Uterus (tissue), 2 donors: ENCODE measurements around the gene ACSF3.

Experiments
- POLR2A ChIP-seq, 2 donors: fragments of 450-650 bp; IDR thresholded peaks; one replicate each; pipeline ENCODE4 v1.6.1; 2016; ENCODE audit warnings: antibody characterized with exemption in 2 of 2, mild to moderate bottlenecking in 1 of 2, moderate library complexity in 1 of 2
- TF ChIP-seq, protein P1 (sequence below), 4 experiments: fragments of 200-600 bp in 2 of 4; fragments of 450-650 bp in 2 of 4; sonication (generic) in 2 of 4; IDR thresholded peaks; one replicate each; pipeline ENCODE4 v1.5.1; 2016 to 2019; ENCODE audit warnings: antibody characterized with exemption in 4 of 4, mild to moderate bottlenecking in 2 of 4, moderate library complexity in 1 of 4

- TF ChIP-seq, protein P1, sequence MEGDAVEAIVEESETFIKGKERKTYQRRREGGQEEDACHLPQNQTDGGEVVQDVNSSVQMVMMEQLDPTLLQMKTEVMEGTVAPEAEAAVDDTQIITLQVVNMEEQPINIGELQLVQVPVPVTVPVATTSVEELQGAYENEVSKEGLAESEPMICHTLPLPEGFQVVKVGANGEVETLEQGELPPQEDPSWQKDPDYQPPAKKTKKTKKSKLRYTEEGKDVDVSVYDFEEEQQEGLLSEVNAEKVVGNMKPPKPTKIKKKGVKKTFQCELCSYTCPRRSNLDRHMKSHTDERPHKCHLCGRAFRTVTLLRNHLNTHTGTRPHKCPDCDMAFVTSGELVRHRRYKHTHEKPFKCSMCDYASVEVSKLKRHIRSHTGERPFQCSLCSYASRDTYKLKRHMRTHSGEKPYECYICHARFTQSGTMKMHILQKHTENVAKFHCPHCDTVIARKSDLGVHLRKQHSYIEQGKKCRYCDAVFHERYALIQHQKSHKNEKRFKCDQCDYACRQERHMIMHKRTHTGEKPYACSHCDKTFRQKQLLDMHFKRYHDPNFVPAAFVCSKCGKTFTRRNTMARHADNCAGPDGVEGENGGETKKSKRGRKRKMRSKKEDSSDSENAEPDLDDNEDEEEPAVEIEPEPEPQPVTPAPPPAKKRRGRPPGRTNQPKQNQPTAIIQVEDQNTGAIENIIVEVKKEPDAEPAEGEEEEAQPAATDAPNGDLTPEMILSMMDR (IDR thresholded peaks at IDR 0.05), result no peak
- TF ChIP-seq POLR2A (IDR thresholded peaks at IDR 0.05), result no peak
Measured at GRCh38 chr16:89193576-89194293, 100.1 kb downstream of the ACSF3 start.
